Liver (tissue), 3 donors: ENCODE results near the gene SELENOO.

Experiments used
- JUND ChIP-seq, 2 donors: IDR thresholded peaks; 2 replicates each; pipeline ENCODE4 v1.6.1; 2016; ENCODE audit warnings: antibody characterized with exemption in 2 of 2
- YY1 ChIP-seq: IDR thresholded peaks from 2 replicates; pipeline ENCODE4 v1.6.1; 2016; ENCODE audit warnings: antibody characterized with exemption, mild to moderate bottlenecking
- TF ChIP-seq, protein P1 (sequence below): fragments of 150-350 bp; IDR thresholded peaks from 2 replicates; pipeline ENCODE4 v1.5.1; 2017; ENCODE audit warnings: improper control_type of control experiment, low read depth, low read length; ENCODE audit not compliant: missing input control
- donor health status: healthy.
- donor health status: healthy.

DNA sequence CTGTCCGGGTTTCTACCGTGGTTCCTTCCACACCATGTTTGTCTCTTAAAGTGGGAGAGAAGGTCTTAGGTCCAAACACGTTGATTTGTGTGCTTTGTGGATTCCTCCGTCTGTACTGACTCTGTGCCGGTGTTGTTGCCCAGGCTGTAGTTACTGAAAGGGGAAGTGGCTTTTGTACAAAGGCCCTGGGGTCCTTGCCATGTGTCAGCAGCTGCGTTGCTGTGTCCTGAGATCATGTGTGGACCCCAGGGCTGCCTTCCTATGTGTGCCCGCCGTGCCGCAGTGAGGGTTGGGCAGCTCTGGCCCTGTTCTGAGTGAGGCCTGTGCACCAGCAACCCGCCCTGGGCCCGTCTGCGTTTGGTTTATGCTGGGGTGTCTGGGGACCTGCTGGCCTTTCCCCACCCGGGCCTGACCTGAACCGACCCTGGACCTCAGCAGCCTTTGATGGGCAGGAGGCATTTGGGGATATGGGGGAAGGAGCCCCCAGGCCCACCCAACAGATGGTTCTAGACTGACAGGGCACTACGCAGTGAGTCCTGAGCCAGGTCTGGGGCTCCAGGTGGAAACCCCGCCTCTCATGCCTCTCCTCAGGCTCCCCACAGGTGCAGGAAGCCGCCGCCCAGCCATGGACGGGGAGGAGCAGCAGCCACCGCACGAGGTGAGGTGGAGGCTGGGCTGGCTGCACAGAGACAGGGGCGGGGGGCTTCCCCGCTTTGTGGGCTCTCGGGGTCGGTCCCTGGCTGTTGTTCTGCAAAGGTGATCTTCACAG is 8.2 kb upstream of the SELENOO start:
- no peak for TF ChIP-seq YY1
- TF ChIP-seq, protein P1, sequence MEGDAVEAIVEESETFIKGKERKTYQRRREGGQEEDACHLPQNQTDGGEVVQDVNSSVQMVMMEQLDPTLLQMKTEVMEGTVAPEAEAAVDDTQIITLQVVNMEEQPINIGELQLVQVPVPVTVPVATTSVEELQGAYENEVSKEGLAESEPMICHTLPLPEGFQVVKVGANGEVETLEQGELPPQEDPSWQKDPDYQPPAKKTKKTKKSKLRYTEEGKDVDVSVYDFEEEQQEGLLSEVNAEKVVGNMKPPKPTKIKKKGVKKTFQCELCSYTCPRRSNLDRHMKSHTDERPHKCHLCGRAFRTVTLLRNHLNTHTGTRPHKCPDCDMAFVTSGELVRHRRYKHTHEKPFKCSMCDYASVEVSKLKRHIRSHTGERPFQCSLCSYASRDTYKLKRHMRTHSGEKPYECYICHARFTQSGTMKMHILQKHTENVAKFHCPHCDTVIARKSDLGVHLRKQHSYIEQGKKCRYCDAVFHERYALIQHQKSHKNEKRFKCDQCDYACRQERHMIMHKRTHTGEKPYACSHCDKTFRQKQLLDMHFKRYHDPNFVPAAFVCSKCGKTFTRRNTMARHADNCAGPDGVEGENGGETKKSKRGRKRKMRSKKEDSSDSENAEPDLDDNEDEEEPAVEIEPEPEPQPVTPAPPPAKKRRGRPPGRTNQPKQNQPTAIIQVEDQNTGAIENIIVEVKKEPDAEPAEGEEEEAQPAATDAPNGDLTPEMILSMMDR = no peak
- no peak for TF ChIP-seq JUND (IDR thresholded peaks at IDR 0.05)
